Naive B cell (primary cell): ENCODE results near the gene LUC7L3. TPM values are rescaled to one million over a fixed set of nuclear protein-coding genes. Genes with fewer than 3 reads are reported as not detected.

Source experiments
- ATAC-seq, 2 donors: fragments of 150-1000 bp; cut with Tn5 transposase; 2 replicates each; pipeline ENCODE4 v1.10.0; 2021; ENCODE audit warnings: low read depth in 2 of 2, mild to moderate bottlenecking in 2 of 2, moderate library complexity in 2 of 2
- DNase-seq: peaks from one replicate; pipeline ENCODE4 v3.0.0; 2022
- H3K27ac Mint-ChIP-seq, 6 donors: one replicate each; pipeline ENCODE4 v1.8.0; 2020 to 2022; ENCODE audit warnings: mild to moderate bottlenecking in 6 of 6, mixed read lengths in 6 of 6, moderate library complexity in 5 of 6, inconsistent platforms in 2 of 6
- H3K27me3 Mint-ChIP-seq, 3 donors: one replicate each; pipeline ENCODE4 v1.8.0; 2021 to 2022; ENCODE audit warnings: mixed read lengths in 3 of 3, mild to moderate bottlenecking in 1 of 3
- H3K36me3 Mint-ChIP-seq, 2 donors: one replicate each; pipeline ENCODE4 v1.8.0; 2020 to 2022; ENCODE audit warnings: mixed read lengths in 2 of 2, inconsistent platforms in 1 of 2, mild to moderate bottlenecking in 1 of 2
- H3K4me1 Mint-ChIP-seq, 3 donors: one replicate each; pipeline ENCODE4 v1.8.0; 2020 to 2022; ENCODE audit warnings: mixed read lengths in 3 of 3, inconsistent platforms in 1 of 3, mild to moderate bottlenecking in 1 of 3, moderate library complexity in 1 of 3
- H3K4me3 Mint-ChIP-seq, 8 donors: one replicate each; pipeline ENCODE4 v1.8.0; 2020 to 2022; ENCODE audit warnings: mild to moderate bottlenecking in 8 of 8, mixed read lengths in 8 of 8, moderate library complexity in 8 of 8, inconsistent platforms in 2 of 8
- H3K9me3 Mint-ChIP-seq, 7 donors: one replicate each; pipeline ENCODE4 v1.8.0; 2020 to 2022; ENCODE audit warnings: mixed read lengths in 7 of 7, mild to moderate bottlenecking in 5 of 7, inconsistent platforms in 2 of 7, moderate library complexity in 1 of 7
- polyA plus RNA-seq, 6 donors: library from polyadenylated mRNA; unstranded; fragments of 300-500 nt; fragmentation: Illumina TruSeq; gene quantifications; one replicate each; pipeline ENCODE4 v1.2.3, GENCODE V29; 2021; ENCODE audit warnings: low read depth in 6 of 6

LUC7L3 gene
- polyA plus RNA-seq, 6 donors from 2014 or later, result 35.9 to 106 (median 54.9) TPM

DNA sequence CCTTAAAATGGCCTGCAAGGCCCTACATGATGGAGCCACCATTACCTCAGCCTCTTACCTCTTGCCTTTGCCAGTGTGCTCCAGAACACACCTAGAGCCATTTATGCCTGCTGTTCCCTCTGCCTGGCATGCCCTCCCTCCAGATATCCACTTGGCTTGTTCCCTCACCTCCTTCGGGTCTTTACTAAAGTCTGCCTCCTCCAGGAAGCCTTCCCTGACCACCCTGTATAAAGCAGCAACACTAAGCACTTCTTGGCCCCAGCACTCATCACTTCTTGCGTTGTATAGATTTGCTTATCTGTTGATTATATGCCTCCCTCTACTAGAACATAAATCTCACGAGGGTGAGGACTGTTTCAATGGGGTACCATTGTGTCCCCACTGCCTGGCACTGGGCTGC lies 37.0 kb upstream of the LUC7L3 start:
- H3K27ac Mint-ChIP-seq, result peak overlapping the region in 1 of 6 donors; percentile 29
- ATAC-seq (no peak), DNase-seq (no peak)
- peaks cover 20 to 58% (median 52%) of the 10 kb centered on the region in 3 donors for H3K27me3 Mint-ChIP-seq
- H3K9me3 Mint-ChIP-seq, result no peaks in the 10 kb centered on the region
- peaks cover 6 to 9% (median 8%) of the 10 kb centered on the region in 3 donors for H3K4me1 Mint-ChIP-seq
- H3K36me3 Mint-ChIP-seq, result no peaks in the 10 kb centered on the region
- no peak overlapping the region for H3K4me3 Mint-ChIP-seq

DNA sequence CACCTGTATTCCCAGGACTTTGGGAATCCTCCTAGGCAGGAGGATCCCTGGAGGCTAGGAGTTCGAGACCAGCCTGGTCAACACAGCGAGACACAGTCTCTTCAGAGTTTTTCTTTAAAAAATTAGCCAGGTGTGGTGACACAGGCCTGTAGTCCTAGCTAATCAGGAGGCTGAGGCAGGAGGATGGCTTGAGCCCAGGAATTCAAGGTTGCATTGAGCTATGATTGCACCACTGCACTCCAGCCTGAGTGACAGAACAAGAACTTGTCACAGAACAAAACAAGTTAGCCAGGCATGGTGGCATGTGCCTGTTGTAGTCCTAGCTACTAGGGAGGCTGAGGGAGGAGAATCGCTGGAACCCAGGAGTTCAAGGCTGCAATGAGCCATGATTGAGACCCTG lies 36.5 kb upstream of the LUC7L3 start:
- Mint-ChIP-seq H3K4me3 (no peak overlapping the region), H3K27ac (peak overlapping the region in 1 of 6 donors; percentile 56), H3K9me3 (no peaks in the 10 kb centered on the region)

DNA sequence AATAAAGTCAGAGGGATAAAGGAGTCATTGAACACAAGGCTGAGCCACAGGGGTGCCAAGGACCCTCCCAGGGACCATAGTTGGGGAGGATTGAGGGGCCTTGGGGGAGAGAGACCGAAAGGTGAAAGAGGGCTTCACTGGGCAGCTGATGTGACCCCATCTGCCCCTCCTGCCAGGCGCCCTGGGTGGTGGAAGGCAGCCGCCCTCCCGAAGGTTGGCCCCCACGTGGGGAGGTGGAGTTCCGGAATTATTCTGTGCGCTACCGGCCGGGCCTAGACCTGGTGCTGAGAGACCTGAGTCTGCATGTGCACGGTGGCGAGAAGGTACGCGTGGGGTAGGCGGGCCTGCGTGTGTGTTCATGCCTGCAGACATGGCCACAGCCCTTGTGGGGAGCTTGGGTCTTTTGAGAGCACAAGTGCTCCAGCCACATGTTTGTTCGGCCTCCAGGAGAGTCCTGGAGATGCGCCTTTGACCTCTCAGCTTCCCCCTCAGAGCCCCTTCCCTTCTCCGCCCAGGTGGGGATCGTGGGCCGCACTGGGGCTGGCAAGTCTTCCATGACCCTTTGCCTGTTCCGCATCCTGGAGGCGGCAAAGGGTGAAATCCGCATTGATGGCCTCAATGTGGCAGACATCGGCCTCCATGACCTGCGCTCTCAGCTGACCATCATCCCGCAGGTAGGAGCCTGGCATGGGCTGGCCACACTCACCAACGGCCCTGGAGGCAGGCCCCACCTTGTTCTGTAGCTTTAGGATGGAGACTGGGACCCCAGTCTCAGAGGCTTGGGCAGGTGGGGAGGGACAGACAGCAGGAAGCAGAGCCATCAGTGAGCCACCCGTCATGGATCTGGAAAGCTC lies 35.7 kb upstream of the LUC7L3 start:
- peak overlapping the region in 1 of 6 donors; percentile 56 for H3K27ac Mint-ChIP-seq
- peaks cover 6 to 9% (median 8%) of the 10 kb centered on the region in 3 donors for H3K4me1 Mint-ChIP-seq
- DNase-seq (no peak), ATAC-seq (no peak)
- peaks cover 20 to 51% (median 41%) of the 10 kb centered on the region in 3 donors for H3K27me3 Mint-ChIP-seq
- H3K4me3 Mint-ChIP-seq, result no peak overlapping the region
- no peaks in the 10 kb centered on the region for H3K36me3 Mint-ChIP-seq
- H3K9me3 Mint-ChIP-seq, result no peaks in the 10 kb centered on the region

More for the DNA sequence above, 36.5 kb upstream of the LUC7L3 start:
- H3K36me3 Mint-ChIP-seq, result no peaks in the 10 kb centered on the region
- H3K4me1 Mint-ChIP-seq, result peaks cover 6 to 9% (median 8%) of the 10 kb centered on the region in 3 donors
- no peak for ATAC-seq
- peaks cover 20 to 53% (median 47%) of the 10 kb centered on the region in 3 donors for H3K27me3 Mint-ChIP-seq
- DNase-seq, result no peak

DNA sequence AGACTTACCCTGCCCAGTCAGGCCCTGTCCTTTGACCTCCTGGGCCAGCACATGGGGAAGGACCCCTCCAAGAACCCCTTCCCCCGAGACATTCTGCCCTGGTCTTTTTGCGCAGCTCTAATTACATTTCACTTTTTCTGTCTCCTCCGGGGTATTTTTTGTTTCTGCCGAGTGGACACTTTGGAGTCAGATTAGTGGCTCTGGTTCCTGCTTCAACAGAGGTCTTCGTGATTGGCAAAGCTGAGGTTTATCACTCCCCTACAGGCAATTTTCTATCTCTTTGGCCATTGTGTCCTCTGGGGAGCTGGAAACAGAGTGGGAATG lies 35.2 kb upstream of the LUC7L3 start:
- DNase-seq, result no peak
- Mint-ChIP-seq H3K9me3 (no peaks in the 10 kb centered on the region), H3K4me3 (no peak overlapping the region), H3K36me3 (no peaks in the 10 kb centered on the region), H3K4me1 (peaks cover 6 to 9% (median 8%) of the 10 kb centered on the region in 3 donors), H3K27me3 (peaks cover 16 to 47% (median 35%) of the 10 kb centered on the region in 3 donors), H3K27ac (peak overlapping the region in 2 of 6 donors; percentile 42 to 60)
- ATAC-seq, result no peak

DNA sequence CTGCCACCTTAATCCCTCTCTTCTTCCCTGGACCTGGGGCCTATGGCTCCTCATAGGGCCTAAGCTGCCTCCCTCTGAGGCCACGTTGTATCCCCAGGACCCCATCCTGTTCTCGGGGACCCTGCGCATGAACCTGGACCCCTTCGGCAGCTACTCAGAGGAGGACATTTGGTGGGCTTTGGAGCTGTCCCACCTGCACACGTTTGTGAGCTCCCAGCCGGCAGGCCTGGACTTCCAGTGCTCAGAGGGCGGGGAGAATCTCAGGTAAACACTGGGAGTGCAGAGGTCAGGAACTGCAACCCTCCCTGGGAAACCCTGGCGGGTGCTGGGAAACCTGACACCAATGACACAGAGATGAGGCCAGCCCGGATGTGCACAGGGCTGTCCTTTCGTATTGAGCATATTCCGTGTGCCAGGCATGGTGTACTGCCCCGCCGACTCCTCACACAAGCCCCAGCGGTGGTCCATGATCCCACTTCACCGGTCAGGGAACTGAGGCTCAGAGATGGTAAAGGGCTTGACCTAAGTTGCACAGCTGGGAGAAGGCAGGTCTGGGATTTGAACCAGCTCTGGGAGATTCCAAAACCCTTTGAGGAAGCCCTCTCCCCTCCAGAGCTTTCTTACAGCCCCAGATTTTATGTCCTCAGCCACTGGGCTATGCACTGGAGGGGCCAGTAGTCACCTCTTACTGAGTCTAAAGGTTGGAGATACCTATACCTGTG lies 34.6 kb upstream of the LUC7L3 start:
- Mint-ChIP-seq H3K4me3 (no peak overlapping the region), H3K9me3 (no peaks in the 10 kb centered on the region), H3K36me3 (no peaks in the 10 kb centered on the region), H3K27me3 (peaks cover 11 to 42% (median 30%) of the 10 kb centered on the region in 3 donors), H3K27ac (peak overlapping the region in 1 of 6 donors; percentile 42), H3K4me1 (peaks cover 6 to 9% (median 8%) of the 10 kb centered on the region in 3 donors)
- ATAC-seq (no peak), DNase-seq (no peak)

DNA sequence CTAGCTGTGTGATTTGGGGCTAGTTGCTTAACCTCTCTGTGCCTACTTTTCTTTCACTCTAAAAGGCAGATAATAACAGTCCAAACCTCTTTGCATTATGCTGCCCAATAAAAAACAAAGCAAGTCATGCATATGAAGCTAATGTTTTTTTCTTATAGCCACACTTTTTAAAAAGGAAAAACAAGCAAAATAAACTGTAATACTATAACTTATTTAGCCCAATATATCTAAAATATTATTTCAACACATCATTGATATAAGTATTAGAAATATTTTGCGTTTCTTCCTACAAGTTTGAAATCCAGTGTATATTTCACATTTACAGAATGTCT lies 34.1 kb upstream of the LUC7L3 start:
- ATAC-seq (no peak), DNase-seq (no peak)
- Mint-ChIP-seq H3K27ac (no peak overlapping the region), H3K27me3 (peaks cover 8 to 37% (median 25%) of the 10 kb centered on the region in 3 donors), H3K4me3 (no peak overlapping the region), H3K36me3 (no peaks in the 10 kb centered on the region), H3K9me3 (no peaks in the 10 kb centered on the region), H3K4me1 (peaks cover 6 to 9% (median 8%) of the 10 kb centered on the region in 3 donors)

DNA sequence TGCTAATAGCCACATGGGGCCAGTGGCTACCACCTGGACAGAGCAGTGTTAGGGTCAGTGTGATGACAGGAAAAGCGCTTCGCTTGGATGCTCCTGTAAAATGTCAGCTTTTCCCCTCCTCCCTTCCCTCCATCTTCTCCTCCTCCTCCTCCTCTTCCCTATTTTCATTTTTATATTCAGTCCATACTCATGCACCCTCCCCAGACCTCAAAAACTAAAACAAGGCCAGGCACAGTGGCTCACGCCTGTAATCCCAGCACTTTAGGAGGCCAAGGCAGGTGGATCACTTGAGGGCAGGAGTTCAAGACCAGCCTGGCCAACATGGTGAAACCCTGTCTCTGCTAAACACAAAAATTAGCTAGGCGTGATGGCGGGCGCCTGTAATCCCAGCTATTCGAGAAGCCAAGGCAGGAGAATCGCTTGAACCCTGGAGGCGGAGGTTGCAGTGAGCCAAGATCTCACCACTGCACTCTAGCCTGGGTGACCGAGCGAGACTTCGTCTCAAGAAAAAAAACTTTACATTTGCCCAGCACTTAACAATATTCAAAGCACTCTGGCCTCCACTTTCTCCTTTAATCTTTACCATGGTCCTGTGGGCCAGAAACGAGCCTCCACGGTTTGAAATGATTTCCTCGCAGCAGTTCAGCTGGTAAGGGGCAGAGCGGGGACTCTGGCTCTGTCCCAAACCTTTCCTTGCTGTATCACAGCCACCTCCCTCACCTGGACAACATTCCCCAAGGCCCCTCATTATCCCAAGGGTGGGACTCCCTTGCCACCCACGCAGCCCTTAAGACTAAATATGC lies 33.5 kb upstream of the LUC7L3 start:
- H3K4me1 Mint-ChIP-seq, result peaks cover 4 to 9% (median 6%) of the 10 kb centered on the region in 3 donors
- no peak for DNase-seq

DNA sequence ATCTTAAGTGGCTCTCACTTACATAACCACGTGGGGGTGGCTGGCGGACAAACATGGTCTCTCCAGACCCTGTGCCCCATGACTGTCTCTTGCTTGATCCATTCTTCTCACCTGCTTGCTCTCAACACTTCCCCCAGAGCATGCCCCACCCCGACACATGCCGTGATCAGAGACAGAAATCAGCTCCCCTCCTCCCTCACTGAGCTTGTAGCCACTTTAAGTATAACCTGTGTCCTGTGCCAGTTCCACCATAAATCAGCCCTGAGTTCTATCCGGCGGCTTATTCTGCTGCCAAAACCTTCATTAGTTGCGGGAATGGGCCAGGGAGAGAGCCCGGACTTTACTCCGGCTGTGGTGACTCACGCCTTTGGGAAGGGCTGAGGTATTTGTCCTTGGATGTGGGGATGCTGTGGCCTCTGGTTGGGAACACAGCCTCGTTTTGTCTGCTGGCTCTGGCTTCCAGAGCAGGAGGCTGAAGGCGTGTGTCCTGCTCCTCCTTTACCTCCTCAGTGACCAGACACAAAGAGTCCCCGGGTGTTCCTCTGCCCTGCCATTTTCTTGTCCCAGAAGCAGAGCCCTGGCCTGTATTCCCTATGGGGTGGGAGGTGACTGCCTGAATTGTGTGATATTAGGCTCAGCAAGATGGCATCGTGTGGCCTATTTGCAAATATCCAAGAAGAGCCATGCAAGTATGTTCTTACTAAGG lies 32.8 kb upstream of the LUC7L3 start:
- H3K4me1 Mint-ChIP-seq, result peaks cover 0 to 4% (median 0%) of the 10 kb centered on the region in 3 donors
- no peak overlapping the region for H3K4me3 Mint-ChIP-seq
- DNase-seq (no peak), ATAC-seq (no peak)
- no peaks in the 10 kb centered on the region for H3K9me3 Mint-ChIP-seq
- peak overlapping the region in 1 of 6 donors; percentile 53 for H3K27ac Mint-ChIP-seq
- H3K27me3 Mint-ChIP-seq, result peaks cover 1 to 23% (median 11%) of the 10 kb centered on the region in 3 donors
- H3K36me3 Mint-ChIP-seq, result no peaks in the 10 kb centered on the region

More for the DNA sequence above, 33.5 kb upstream of the LUC7L3 start:
- Mint-ChIP-seq H3K36me3 (no peaks in the 10 kb centered on the region), H3K9me3 (no peaks in the 10 kb centered on the region), H3K27me3 (peaks cover 8 to 31% (median 19%) of the 10 kb centered on the region in 3 donors), H3K27ac (no peak overlapping the region), H3K4me3 (no peak overlapping the region)
- ATAC-seq, result no peak

DNA sequence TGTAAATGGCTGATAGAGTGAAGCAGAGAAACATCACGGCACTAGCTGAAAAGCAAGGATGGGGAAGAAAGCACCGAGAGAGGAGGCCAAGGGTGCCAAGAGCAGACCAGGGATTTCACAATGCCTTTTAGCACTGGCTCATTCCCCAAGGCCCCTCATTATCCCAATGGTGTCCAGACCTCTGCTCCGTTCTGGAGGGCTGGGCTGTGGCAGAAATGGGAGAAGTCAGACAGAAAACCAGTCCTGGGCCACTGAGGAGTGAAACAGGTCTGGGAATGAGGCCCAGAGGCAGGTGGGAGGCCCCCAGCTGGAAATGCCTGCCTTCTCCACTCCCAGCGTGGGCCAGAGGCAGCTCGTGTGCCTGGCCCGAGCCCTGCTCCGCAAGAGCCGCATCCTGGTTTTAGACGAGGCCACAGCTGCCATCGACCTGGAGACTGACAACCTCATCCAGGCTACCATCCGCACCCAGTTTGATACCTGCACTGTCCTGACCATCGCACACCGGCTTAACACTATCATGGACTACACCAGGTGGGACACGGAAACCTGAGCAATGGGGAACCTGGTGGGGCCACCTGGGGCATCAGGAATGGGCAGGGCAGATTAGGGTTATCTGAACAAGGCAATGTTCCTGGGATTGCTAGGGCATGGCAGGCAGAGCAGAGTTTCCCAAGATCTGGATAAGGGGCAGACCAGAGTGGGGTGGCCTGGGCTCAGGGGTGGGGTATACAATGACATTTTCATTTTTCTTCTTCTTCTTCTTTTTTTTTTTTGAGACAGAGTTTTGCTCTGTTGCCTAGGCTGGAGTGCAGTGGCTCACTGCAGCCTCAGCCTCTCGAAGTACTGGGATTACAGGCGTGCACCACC lies 32.0 kb upstream of the LUC7L3 start:
- Mint-ChIP-seq H3K4me3 (no peak overlapping the region), H3K9me3 (no peaks in the 10 kb centered on the region), H3K27ac (peak overlapping the region in 1 of 6 donors; percentile 53)

DNA sequence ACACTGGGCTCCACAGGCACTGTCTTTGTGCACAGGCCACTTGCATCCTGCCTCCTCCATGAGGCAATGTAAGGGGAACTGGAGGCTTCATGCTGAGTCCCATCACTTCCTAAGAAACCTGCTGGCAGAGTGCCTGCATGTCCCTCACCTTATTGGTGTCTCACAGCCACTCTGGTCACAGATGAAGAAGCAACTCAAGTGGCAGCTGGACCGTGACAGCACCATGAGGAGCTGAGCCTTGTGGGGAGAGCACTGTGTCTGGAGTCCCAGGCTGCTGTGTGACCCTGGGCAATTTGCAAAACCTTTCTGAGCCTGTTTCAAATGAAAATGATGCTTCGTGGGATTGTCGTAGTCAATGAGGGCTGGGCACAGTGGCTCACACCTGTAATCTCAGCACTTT lies 31.2 kb upstream of the LUC7L3 start:
- H3K27ac Mint-ChIP-seq, result peak overlapping the region in 1 of 6 donors; percentile 89
- no peaks in the 10 kb centered on the region for H3K4me1 Mint-ChIP-seq
- H3K27me3 Mint-ChIP-seq, result peaks cover 0 to 8% (median 0%) of the 10 kb centered on the region in 3 donors
- no peak overlapping the region for H3K4me3 Mint-ChIP-seq
- no peaks in the 10 kb centered on the region for H3K9me3 Mint-ChIP-seq
- DNase-seq (no peak), ATAC-seq (no peak)
- H3K36me3 Mint-ChIP-seq, result no peaks in the 10 kb centered on the region

More for the DNA sequence above, 32.0 kb upstream of the LUC7L3 start:
- Mint-ChIP-seq H3K4me1 (no peaks in the 10 kb centered on the region), H3K27me3 (peaks cover 0 to 15% (median 3%) of the 10 kb centered on the region in 3 donors), H3K36me3 (no peaks in the 10 kb centered on the region)
- DNase-seq (no peak), ATAC-seq (no peak)

DNA sequence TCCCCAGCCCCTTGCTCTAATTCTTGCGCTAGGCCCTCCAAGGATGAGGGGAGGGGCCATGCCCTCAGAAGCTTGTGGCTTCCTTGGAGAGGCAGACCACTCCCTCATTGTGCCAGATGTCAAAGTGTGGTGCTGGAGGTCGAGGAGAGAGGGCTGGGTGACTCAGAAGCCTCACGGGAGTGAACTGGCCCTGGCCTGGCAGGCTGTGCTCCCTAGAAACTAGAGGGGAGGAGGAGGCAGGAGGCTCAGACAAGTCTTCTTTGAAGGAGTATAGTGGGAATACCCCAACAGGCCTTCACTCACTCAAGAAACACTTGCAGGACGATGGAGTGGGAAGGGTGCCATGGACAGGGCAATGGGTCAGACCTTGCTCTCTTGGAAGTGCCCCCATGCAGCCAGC lies 30.2 kb upstream of the LUC7L3 start:
- no peaks in the 10 kb centered on the region for H3K4me1 Mint-ChIP-seq
- ATAC-seq (no peak), DNase-seq (no peak)
- H3K27me3 Mint-ChIP-seq, result peaks cover 0 to 8% (median 0%) of the 10 kb centered on the region in 3 donors
- no peaks in the 10 kb centered on the region for H3K36me3 Mint-ChIP-seq
- H3K4me3 Mint-ChIP-seq, result no peak overlapping the region
- no peaks in the 10 kb centered on the region for H3K9me3 Mint-ChIP-seq
- no peak overlapping the region for H3K27ac Mint-ChIP-seq
